Hair follicle dermal papilla cell (primary cell): ENCODE measurements around the gene CLEC4C. TPM values are rescaled to one million over a fixed set of nuclear protein-coding genes. Genes with fewer than 3 reads are reported as not detected.

Experiments used
- small RNA-seq: library from RNA; depleted of rRNA; stranded (forward); fragments of <200 nt; gene quantifications from one replicate; pipeline ENCODE3, GENCODE V24; 2012
- total RNA-seq: library from RNA; depleted of rRNA; stranded (reverse); fragments of >200 nt; gene quantifications from 2 replicates; pipeline ENCODE4 v1.2.3, GENCODE V29; 2012

The CLEC4C gene
- total RNA-seq: not detected in 2 replicates

DNA sequence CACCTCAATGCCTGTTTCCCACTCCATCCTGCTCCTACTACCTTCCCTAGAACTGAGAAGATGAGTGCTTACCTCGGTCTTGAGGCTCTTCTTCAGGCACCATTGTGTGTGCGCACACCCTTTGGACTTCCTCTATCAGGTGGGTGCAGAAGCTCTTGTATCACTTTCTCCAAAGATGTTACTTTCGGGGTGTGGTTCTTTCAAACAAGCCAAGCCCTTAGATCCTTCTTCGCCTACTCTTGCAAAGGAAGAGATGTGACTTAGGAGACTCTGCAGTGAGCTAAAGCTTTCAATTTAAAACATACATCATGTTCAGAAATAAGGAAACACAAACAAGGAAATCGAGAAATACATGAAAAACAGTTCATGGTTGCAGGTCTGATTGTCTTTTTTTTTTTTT, at the start of gene CLEC4C:
Gene CLEC4C (minus strand): TSS at position 130 of the 400 bp plus-strand sequence. CDS start 27 bp downstream, at position 103.

DNA sequence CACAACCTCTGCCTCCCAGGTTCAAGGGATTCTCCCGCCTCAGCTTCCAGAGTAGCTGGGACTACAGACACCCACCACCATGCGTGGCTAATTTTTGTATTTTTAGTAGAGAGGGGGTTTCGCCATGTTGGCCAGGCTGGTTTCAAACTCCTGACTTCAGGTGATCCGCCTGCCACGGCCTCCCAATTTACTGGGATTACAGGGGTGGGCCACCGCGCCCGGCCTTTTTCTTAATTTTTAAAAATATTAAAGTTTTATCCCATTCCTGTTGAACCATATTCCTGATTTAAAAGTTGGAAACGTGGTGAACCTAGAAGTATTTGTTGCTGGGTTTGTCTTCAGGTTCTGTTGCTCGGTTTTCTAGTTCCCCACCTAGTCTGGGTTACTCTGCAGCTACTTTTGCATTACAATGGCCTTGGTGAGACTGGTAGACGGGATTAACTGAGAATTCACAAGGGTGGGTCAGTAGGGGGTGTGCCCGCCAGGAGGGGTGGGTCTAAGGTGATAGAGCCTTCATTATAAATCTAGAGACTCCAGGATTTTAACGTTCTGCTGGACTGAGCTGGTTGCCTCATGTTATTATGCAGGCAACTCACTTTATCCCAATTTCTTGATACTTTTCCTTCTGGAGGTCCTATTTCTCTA, 41.8 kb upstream of the CLEC4C start, which contains the start of gene NANOG:
Gene NANOG (plus strand): TSS at position 519 of the 645 bp plus-strand sequence. CDS start 213 bp downstream, outside the sequence.

GRCh38 chr12:7711133-7711532, 36.0 kb downstream of the CLEC4C start, which contains the start of gene DPPA3:
TSS of gene DPPA3 (plus strand) at chr12:7711433. CDS start at chr12:7711571, 138 bp downstream.

GRCh38 chr12:7695566-7696197, 51.5 kb downstream of the CLEC4C start, which contains the start of gene GDF3:
TSS of gene GDF3 (minus strand) at chr12:7695775. CDS start at chr12:7695728, 47 bp downstream.

Small RNA genes within 50 kb of the gene (small RNA-seq; reads per million reads assigned to genes)
- not detected for gene RF00019

Other genes starting within 250 kb of the CLEC4C start
- gene CD163, start 243.6 kb downstream of the CLEC4C start, total RNA-seq: 0.24 and 0.49 TPM in 2 replicates
- not detected in 2 replicates for gene APOBEC1, start 81.5 kb downstream of the CLEC4C start, total RNA-seq
- not detected in 2 replicates for gene GDF3, start 51.6 kb downstream of the CLEC4C start, total RNA-seq
- not detected in 2 replicates for gene DPPA3, start 35.9 kb downstream of the CLEC4C start, total RNA-seq
- not detected in 2 replicates for gene NANOGNB, start 17.8 kb upstream of the CLEC4C start, total RNA-seq
- not detected in 2 replicates for gene NANOG, start 42.0 kb upstream of the CLEC4C start, total RNA-seq
- gene SLC2A14, start 125.5 kb upstream of the CLEC4C start, total RNA-seq: 0.16 and 0.24 TPM in 2 replicates
- 74.5 and 75.3 TPM in 2 replicates for gene SLC2A3, start 188.8 kb upstream of the CLEC4C start, total RNA-seq